ENCODE measurements around the gene MRPS9.
A peak's percentile ranks its signal among the peaks of the same experiment; 100 is the strongest.

The MRPS9 gene

GRCh38 chr2:105102001-105102400 lies 64.1 kb downstream of the MRPS9 start:
- TF ChIP-seq CTCF (conservative IDR thresholded peaks at IDR 0.05; ENCODE audit: low read depth) = no peak
- no peak overlapping the region for H3K27ac ChIP-seq

GRCh38 chr2:105102963-105103421 lies 65.1 kb downstream of the MRPS9 start:
- CTCF ChIA-PET = no interaction called here
- POLR2A ChIA-PET (ENCODE audit: low non-redundant PET) = no interaction called here
- peak; percentile 84 for DNase-seq (ENCODE audit: low spot score)

More at GRCh38 chr2:105102001-105102400, 64.1 kb downstream of the MRPS9 start:
- CTCF ChIA-PET = interaction anchor here (1.2 kb wide), 1 partner anchor 12 kb away, joined by 3 read pairs; no protein-coding TSS in a partner anchor
- POLR2A ChIA-PET (ENCODE audit: low non-redundant PET) = no interaction called here
- no peak for DNase-seq (ENCODE audit: low spot score)

GRCh38 chr2:105103481-105103880 lies 65.6 kb downstream of the MRPS9 start:
- no peak for DNase-seq (ENCODE audit: low spot score)
- CTCF ChIA-PET = interaction anchor here (0.6 kb wide), 1 partner anchor 135 kb away, joined by 5 read pairs; no protein-coding TSS in a partner anchor
- POLR2A ChIA-PET (ENCODE audit: low non-redundant PET) = no interaction called here

More at GRCh38 chr2:105102963-105103421, 65.1 kb downstream of the MRPS9 start:
- TF ChIP-seq CTCF (conservative IDR thresholded peaks at IDR 0.05; ENCODE audit: low read depth) = no peak
- no peak overlapping the region for H3K27ac ChIP-seq

GRCh38 chr2:105104208-105104731 lies 66.4 kb downstream of the MRPS9 start:
- no peak for TF ChIP-seq CTCF (conservative IDR thresholded peaks at IDR 0.05; ENCODE audit: low read depth)
- peak; percentile 38 for DNase-seq (ENCODE audit: low spot score)
- H3K27ac ChIP-seq = no peak overlapping the region
- ChIA-PET POLR2A (ENCODE audit: low non-redundant PET) (no interaction called here), CTCF (interaction anchor here (0.6 kb wide), 1 partner anchor 134 kb away, joined by 5 read pairs; no protein-coding TSS in a partner anchor)

More at GRCh38 chr2:105103481-105103880, 65.6 kb downstream of the MRPS9 start:
- no peak overlapping the region for H3K27ac ChIP-seq
- TF ChIP-seq CTCF (conservative IDR thresholded peaks at IDR 0.05; ENCODE audit: low read depth) = no peak

GRCh38 chr2:105110295-105110829 lies 72.5 kb downstream of the MRPS9 start:
- ChIA-PET POLR2A (ENCODE audit: low non-redundant PET) (no interaction called here), CTCF (no interaction called here)
- no peak overlapping the region for H3K27ac ChIP-seq
- no peak for TF ChIP-seq CTCF (conservative IDR thresholded peaks at IDR 0.05; ENCODE audit: low read depth)
- DNase-seq (ENCODE audit: low spot score) = no peak

GRCh38 chr2:105111365-105112150 lies 73.7 kb downstream of the MRPS9 start:
- CTCF ChIA-PET = no interaction called here
- POLR2A ChIA-PET (ENCODE audit: low non-redundant PET) = no interaction called here
- TF ChIP-seq CTCF (conservative IDR thresholded peaks at IDR 0.05; ENCODE audit: low read depth) = no peak
- no peak overlapping the region for H3K27ac ChIP-seq
- no peak for DNase-seq (ENCODE audit: low spot score)
